Activated naive CD8-positive, alpha-beta T cell treated with anti-CD3 and anti-CD28 coated beads, Interleukin-2, amount 50 U/mL, for 24 hours (primary cell): ENCODE data around the gene FBXO42.
"Not testable (repeated sequence)": the region's sequence is repeated elsewhere in the genome, so short reads cannot be mapped to it uniquely, and the experiment has no call there.

Experiments used
- ATAC-seq: fragments of 150-1000 bp; cut with Tn5 transposase; one replicate; pipeline ENCODE4 v1.10.0; 2021
- DNase-seq: peaks from one replicate; pipeline ENCODE4 v3.0.0; 2021
- H3K27ac Mint-ChIP-seq: one replicate; pipeline ENCODE4 v1.8.0; 2021; ENCODE audit warnings: mild to moderate bottlenecking, mixed read lengths
- H3K27me3 Mint-ChIP-seq: one replicate; pipeline ENCODE4 v1.8.0; 2021; ENCODE audit warnings: mixed read lengths
- H3K36me3 Mint-ChIP-seq: one replicate; pipeline ENCODE4 v1.8.0; 2021; ENCODE audit warnings: low read depth, mixed read lengths
- H3K4me1 Mint-ChIP-seq: one replicate; pipeline ENCODE4 v1.8.0; 2021; ENCODE audit warnings: mixed read lengths
- H3K4me3 Mint-ChIP-seq: one replicate; pipeline ENCODE4 v1.8.0; 2021; ENCODE audit warnings: mild to moderate bottlenecking, moderate library complexity, mixed read lengths
- H3K9me3 Mint-ChIP-seq: one replicate; pipeline ENCODE4 v1.8.0; 2021; ENCODE audit warnings: mixed read lengths

Gene FBXO42

DNA sequence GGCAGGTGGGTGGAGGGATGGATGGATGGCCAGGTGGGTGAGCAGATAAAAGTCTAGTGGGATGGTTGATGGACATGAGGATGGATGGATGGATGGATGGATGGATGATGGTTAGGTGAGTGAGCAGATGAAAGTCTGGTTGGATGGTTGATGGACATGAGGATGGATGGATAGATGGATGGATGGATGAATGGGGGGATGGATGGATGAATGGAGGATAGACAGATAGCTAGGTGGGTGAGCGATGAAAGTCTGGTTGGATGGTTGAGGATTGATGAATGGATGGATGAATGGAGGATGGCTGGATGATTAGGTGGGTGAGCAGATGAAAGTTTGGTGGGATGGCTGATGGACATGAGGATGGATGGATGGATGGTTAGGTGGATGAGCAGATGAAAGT is 130.8 kb downstream of the FBXO42 start:
- DNase-seq (no peak), ATAC-seq (no peak)
- H3K4me1 Mint-ChIP-seq, result peaks cover 10% of the 10 kb centered on the region
- no peaks in the 10 kb centered on the region for H3K36me3 Mint-ChIP-seq
- peaks cover 18% of the 10 kb centered on the region for H3K27me3 Mint-ChIP-seq
- H3K27ac Mint-ChIP-seq, result no peak overlapping the region
- no peaks in the 10 kb centered on the region for H3K9me3 Mint-ChIP-seq
- no peak overlapping the region for H3K4me3 Mint-ChIP-seq

- no peak overlapping the region for H3K4me3 Mint-ChIP-seq
- H3K27me3 Mint-ChIP-seq, result peaks cover 9% of the 10 kb centered on the region
- no peak overlapping the region for H3K27ac Mint-ChIP-seq
- no peaks in the 10 kb centered on the region for H3K36me3 Mint-ChIP-seq
- no peak for DNase-seq
- H3K4me1 Mint-ChIP-seq, result peaks cover 15% of the 10 kb centered on the region
- H3K9me3 Mint-ChIP-seq, result no peaks in the 10 kb centered on the region
- no peak for ATAC-seq
Observed at GRCh38 chr1:16219968-16220500, 132.2 kb downstream of the FBXO42 start.

- Mint-ChIP-seq H3K9me3 (no peaks in the 10 kb centered on the region), H3K27ac (no peak overlapping the region), H3K4me3 (no peak overlapping the region), H3K36me3 (no peaks in the 10 kb centered on the region), H3K27me3 (peaks cover 4% of the 10 kb centered on the region), H3K4me1 (peaks cover 15% of the 10 kb centered on the region)
- DNase-seq (no peak), ATAC-seq (no peak)
Observed at GRCh38 chr1:16218674-16219071, 133.6 kb downstream of the FBXO42 start.

DNA sequence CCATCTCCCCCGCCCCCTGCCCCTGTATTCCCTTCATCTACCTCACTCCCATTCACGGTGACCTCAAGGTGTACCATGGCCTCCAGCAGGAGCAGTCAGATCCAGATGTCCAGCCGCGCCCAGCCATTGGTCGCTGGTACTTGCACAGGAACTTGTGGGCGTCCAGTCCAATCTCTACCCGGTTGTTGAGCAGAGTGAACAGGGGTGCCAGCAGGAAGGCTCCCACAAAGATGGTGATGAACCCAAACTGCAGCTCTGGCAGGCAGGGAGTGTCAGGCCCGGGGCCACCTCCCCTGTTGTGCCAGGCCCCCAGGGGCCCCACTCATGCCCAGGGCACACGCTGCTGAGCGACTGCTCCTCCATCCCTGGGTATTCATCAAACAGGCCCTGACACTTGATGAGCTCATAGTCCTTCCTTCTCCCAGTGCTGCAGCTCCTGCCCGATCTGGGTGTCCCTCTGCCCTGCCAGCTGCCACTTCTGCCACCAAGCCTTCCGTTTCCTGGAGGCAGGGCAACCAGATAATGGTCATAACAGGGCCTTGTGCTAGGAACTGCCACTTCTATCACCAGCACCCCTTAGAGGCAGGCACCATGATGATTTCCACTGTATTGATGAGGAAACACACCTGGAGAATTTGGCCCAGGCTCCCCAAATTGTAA is 134.1 kb downstream of the FBXO42 start:
- Mint-ChIP-seq H3K27ac (no peak overlapping the region), H3K4me3 (no peak overlapping the region), H3K9me3 (no peaks in the 10 kb centered on the region), H3K36me3 (no peaks in the 10 kb centered on the region), H3K27me3 (peaks cover 4% of the 10 kb centered on the region), H3K4me1 (peaks cover 15% of the 10 kb centered on the region)
- no peak for DNase-seq
- no peak for ATAC-seq

- Mint-ChIP-seq H3K4me3 (peak overlapping the region; percentile 79), H3K27me3 (peaks cover 4% of the 10 kb centered on the region), H3K9me3 (no peaks in the 10 kb centered on the region), H3K4me1 (peaks cover 15% of the 10 kb centered on the region), H3K27ac (no peak overlapping the region), H3K36me3 (no peaks in the 10 kb centered on the region)
- ATAC-seq (peak; percentile 97), DNase-seq (peak; percentile 95)
Observed at GRCh38 chr1:16217061-16217785, 135.1 kb downstream of the FBXO42 start.

DNA sequence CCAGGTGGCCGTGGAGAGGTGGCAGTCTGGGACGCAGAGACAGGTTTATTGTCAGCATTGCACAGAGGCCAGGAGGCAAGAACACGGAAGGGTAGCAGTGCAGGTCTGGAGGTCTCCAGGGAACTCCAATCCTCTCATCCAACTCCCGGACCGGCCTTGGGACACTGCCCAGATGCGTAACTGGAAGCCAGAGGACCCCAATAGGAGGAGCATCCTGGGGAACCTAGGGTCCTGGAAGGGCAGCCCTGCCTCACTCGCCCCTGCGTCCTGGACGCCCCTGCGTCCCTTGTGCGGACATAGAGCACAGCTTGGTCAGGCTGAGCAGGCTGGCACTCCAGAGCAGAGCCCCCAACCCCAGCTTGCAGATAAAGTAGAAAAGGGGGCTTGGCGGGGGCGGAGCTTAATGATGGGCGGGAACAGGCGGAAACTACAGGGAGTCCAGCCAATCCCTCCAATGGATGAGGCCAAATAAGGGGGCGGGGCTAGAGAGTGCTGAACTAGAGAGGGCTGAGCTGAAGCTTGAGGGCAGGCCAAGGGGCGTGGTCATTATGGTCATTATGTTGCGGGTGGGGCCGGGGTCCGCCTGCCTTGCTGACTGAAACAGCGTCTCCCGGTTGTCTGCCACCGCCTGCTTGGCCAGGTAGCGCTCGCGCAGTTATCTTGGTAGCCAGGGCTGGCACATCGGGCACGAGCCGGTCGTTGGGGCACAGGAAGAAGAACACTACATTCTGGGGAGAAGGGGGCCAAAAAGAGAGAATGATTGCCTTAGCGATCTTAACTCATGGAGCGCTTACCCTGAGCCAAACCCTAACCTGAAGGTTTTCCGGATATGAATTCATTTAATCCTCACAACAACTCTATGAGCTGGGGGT is 136.2 kb downstream of the FBXO42 start:
- peak overlapping the region; percentile 79 for H3K4me3 Mint-ChIP-seq
- no peaks in the 10 kb centered on the region for H3K9me3 Mint-ChIP-seq
- DNase-seq (peak; percentile 75), ATAC-seq (peak; percentile 44)
- H3K36me3 Mint-ChIP-seq, result no peaks in the 10 kb centered on the region
- peaks cover 15% of the 10 kb centered on the region for H3K4me1 Mint-ChIP-seq
- H3K27ac Mint-ChIP-seq, result no peak overlapping the region
- no peaks in the 10 kb centered on the region for H3K27me3 Mint-ChIP-seq

GRCh38 chr1:16215240-16215639 is 137.0 kb downstream of the FBXO42 start:
- H3K27ac Mint-ChIP-seq, DNase-seq, ATAC-seq, H3K27me3 Mint-ChIP-seq, H3K4me3 Mint-ChIP-seq, H3K9me3 Mint-ChIP-seq, H3K36me3 Mint-ChIP-seq: not testable (repeated sequence)
- peaks cover 15% of the 10 kb centered on the region for H3K4me1 Mint-ChIP-seq

GRCh38 chr1:16213544-16213943 is 138.7 kb downstream of the FBXO42 start:
- H3K4me1 Mint-ChIP-seq, result peaks cover 15% of the 10 kb centered on the region
- DNase-seq, H3K27me3 Mint-ChIP-seq, ATAC-seq, H3K36me3 Mint-ChIP-seq, H3K9me3 Mint-ChIP-seq, H3K4me3 Mint-ChIP-seq, H3K27ac Mint-ChIP-seq: not testable (repeated sequence)

- ATAC-seq (no peak), DNase-seq (no peak)
- Mint-ChIP-seq H3K36me3 (no peaks in the 10 kb centered on the region), H3K27ac (no peak overlapping the region), H3K4me1 (peaks cover 15% of the 10 kb centered on the region), H3K9me3 (no peaks in the 10 kb centered on the region), H3K4me3 (no peak overlapping the region), H3K27me3 (no peaks in the 10 kb centered on the region)
Observed at GRCh38 chr1:16213013-16213412, 139.3 kb downstream of the FBXO42 start.

DNA sequence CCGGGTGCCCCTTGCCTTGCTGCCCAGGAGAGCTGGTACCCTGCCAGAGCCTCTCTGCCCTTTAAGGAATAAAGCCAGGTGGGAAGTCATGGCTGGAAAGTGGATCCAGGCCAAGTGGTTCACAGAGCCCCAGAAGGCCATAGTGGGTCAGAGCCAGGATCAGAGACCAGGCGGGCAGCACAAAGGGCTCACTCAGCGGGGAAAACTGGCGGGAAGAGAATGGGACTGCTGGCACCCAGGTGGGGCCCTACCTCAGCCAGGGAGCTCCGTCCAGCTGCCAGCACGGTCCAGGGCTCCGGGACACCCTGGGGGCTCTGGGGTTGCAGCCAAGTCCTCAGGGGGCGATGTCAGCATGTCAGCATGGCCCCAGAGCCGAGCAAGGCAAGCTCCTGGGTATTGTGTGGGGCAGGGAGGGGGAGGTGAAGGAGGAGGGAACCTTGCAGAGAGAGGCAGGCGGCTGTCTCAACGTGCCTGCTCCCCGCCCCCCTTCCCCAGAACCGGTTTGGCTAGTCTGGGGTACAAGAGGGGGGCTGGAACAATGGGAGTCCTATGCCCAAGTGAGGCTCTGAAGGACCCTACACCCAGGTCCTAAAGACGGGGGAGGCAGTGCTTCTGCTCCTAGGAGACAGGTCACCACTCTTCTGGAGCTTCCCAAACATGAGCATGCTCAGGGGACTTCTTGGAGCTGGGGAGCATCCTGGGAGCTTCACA is 139.9 kb downstream of the FBXO42 start, which contains the start of gene ARHGEF19:
ARHGEF19 (minus strand) TSS at position 402 of the 711 bp plus-strand sequence. CDS start 3,598 bp downstream, outside the sequence.
- Mint-ChIP-seq H3K4me3 (no peak within 1 kb of the TSS), H3K4me1 (peaks cover 14% of the 10 kb centered on the region), H3K27me3 (no peaks in the 10 kb centered on the region), H3K9me3 (no peaks in the 10 kb centered on the region), H3K27ac (no peak within 1 kb of the TSS), H3K36me3 (no peaks in the 10 kb centered on the region)
- ATAC-seq (no peak), DNase-seq (no peak)

GRCh38 chr1:16211824-16212223 is 140.5 kb downstream of the FBXO42 start:
- Mint-ChIP-seq H3K4me1 (peaks cover 12% of the 10 kb centered on the region), H3K4me3 (no peak overlapping the region), H3K27ac (no peak overlapping the region)

DNA sequence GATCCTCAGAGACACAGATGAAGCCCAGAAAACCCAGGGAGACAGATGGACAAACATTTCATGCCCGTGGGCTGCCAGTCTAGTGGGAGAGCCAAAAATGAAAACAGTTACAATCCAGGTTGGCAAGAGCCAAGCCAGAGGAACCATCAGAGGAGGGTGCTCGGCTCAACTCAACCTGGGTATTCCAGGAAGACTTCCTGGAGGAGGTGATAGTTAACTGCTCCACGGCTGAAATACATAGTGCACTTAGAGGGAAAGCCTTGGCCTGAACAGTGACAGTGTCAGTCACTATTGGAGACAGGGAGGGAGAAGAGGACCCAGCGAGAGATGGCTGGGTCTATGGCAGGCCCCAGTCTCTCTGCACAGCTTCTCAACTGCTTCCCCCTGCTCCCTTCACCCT is 141.7 kb downstream of the FBXO42 start:
- Mint-ChIP-seq H3K4me1 (peaks cover 7% of the 10 kb centered on the region), H3K4me3 (no peak overlapping the region), H3K9me3 (no peaks in the 10 kb centered on the region), H3K36me3 (no peaks in the 10 kb centered on the region), H3K27ac (no peak overlapping the region), H3K27me3 (no peaks in the 10 kb centered on the region)
- DNase-seq, result no peak
- ATAC-seq, result no peak

More at GRCh38 chr1:16211824-16212223, 140.5 kb downstream of the FBXO42 start:
- DNase-seq, result no peak
- Mint-ChIP-seq H3K27me3 (no peaks in the 10 kb centered on the region), H3K36me3 (no peaks in the 10 kb centered on the region), H3K9me3 (no peaks in the 10 kb centered on the region)
- ATAC-seq, result no peak

DNA sequence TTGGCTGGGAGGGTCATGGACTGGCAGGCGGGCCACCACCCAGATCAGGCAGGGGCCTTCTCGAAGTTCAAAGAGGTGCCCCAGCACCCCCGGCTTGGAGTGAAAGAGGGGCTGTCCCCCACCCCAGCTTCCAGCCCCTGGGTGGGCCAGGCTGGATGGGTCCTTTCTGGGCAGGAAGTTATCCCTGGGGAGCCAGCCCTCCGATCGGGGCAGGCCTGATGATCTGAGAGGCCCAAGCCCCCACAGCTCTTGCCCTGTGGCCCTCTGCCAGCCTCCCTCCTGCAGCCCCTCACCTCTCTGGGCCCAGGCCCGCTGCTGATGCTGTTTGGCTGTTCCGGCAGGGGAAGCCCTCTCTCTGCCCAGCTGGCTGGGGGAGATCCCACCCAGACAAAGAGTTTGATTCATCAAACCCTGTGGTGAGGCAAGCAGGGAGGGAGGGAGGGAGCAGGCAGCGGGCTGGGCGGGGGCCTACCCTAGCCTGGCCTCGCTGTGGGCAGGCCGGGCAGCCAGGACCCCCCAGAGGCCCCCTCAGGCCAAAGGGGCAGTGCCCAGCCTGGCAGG is 142.4 kb downstream of the FBXO42 start:
- no peak for DNase-seq
- H3K4me1 Mint-ChIP-seq, result peaks cover 7% of the 10 kb centered on the region
- no peak for ATAC-seq
- no peaks in the 10 kb centered on the region for H3K9me3 Mint-ChIP-seq
- no peak overlapping the region for H3K4me3 Mint-ChIP-seq
- no peaks in the 10 kb centered on the region for H3K36me3 Mint-ChIP-seq
- H3K27ac Mint-ChIP-seq, result no peak overlapping the region
- no peaks in the 10 kb centered on the region for H3K27me3 Mint-ChIP-seq
